GDM1 (cell line): ENCODE data around the gene PGGHG.
"Not testable (repeated sequence)": the region's sequence is repeated elsewhere in the genome, so short reads cannot be mapped to it uniquely, and the experiment has no call there.

Source experiments
- DNase-seq: peaks from one replicate; lab custom pipeline; 2025; lab: John Stamatoyannopoulos, UW

PGGHG gene

DNA sequence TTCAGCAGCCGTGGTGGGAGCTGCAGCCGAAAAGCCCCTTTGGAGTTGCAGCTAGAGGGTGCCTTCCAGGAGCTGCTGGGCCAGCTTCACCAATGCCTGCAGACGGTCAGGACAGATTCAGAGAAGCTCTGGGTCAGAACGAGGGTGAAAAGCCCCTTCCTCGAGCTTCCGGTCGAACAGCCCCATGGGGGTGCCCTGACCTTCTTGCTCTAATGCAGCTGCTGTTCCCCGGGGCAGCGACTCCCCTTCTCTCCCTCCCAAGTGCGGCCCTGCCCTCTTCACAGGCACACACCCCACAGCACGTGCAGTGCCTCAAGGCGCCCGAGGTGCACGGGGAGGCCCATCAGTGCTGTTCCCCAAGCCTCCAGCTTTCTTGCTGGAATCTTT lies 41.4 kb downstream of the PGGHG start:
- DNase-seq: no peak

DNA sequence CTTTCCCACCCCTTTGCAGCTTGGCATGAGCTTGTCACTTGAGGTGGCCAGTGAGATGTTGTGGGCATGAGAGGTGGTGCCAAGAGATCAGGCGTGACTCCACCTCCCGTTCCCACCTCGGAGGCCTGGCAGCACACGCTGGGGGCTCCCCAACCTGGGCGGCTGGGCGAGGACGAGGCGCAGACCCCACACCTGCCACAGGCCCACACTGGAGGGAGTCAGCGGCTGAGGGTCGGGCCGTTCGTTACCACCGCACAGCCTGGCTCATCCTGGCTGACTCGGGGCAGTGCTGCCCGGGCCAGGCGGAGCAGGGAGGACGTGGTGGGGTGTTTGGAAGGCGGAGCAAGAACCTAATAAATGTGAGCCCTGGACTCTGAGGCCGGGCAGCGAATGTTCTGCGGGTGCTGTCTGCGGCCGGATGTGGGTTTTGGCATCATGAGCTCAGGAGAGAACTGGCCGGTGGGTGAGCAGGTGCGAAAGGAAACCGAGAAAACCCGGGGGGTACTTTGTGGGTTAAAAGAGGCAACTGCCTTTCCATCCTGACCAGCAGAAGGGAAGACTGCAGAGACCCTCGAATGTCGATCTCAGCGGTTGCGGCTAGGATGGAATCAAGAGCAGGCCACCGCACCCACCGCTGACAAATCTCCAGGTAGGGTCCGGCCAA lies 41.9 kb downstream of the PGGHG start:
- DNase-seq: no peak

DNA sequence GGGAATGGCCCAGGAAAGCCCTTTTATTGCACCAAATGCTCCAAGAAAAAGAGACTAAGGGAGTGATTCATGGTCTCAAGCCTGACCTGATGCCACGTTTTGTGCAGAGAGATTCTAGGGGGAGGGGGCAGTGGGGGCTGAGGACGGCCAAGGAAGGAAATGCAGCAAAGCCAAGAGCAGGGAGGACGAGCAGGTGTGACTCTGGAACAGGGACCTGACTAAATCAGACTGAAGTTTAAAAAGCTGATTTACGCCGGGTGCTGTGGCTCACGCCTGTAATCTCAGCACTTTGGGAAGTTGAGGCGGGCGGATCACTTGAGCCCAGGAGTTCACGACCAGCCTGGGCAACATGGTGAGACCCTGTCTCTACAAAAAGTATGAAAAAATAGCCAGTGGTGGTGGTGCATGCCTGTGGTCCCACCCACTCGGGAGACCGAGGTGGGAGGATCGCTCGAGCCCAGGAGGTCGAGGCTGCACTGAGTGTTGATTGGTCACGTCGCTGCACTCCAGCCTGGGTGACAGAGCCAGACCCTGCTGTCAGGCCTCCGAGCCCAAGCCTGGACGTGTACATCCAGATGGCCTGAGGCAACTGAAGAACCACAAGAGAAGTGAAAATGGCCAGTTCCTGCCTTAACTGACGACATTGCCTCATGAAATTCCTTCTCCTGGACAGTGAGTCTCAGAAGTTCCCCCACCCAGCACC lies 42.6 kb downstream of the PGGHG start:
- DNase-seq: no peak

DNA sequence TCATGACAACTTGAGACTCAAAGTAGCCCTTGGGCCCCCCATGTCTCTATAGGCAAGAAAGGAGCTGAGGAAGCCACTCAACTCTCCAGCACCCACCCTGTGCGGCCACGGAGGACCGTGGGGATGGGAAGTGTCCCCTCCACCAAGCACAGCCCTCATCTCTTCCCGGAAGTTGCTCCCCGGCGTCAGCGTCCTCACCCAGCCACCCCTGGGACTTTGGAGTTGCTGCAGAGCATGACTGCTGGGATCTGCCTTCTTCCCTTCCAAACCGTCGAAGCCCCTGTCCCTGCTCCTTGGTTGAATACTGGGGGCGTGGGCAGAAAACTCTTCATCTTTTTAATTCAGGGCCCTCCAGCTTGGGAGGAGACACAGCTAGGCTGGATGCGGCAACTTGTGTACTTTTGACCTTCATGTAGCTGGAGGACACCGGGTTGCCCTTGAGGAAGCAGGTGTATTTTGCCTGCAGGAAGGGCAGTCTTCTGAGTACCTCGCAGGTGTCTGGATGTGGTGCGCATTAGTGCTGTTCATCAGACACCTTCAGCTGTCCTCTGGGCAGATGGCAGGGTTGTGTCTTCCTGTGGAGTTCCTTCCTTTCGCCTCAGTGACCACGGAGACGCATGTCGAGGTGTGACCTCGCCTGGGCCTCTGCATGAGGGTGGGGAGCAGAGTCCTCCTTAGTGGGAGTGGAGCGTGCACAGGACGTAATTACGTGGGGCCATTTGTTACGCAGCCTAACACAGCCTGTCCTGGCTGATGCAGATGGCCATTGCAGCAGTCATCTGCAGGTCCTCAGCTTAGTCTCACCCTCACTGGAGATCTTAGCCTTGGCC lies 43.9 kb downstream of the PGGHG start:
- no peak for DNase-seq

DNA sequence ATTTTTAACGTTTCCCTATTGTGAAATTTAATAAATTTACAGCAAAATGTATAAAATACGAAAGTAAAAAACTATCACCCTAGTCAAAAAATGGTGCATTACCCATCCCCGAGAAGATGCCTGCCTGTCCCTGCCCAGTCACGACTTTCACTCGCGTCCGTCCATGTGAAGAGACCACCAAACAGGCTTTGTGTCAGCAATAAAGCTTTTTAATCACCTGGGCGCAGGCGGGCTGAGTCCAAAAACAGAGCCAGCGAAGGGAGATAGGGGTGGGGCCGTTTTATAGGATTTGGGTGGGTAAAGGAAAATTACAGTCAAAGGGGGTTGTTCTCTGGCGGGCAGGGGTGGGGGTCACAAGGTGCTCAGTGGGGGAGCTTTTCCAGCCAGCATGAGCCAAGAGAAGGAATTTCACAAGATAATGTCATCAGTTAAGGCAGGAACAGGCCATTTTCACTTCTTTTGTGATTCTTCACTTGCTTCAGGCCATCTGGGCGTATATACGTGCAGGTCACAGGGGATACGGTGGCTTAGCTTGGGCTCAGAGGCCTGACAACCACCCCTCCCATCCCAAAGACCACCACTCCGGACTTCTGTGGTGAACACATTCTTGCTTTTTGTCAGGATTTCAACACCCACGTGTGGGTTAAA lies 44.8 kb downstream of the PGGHG start:
- not testable (repeated sequence) for DNase-seq

DNA sequence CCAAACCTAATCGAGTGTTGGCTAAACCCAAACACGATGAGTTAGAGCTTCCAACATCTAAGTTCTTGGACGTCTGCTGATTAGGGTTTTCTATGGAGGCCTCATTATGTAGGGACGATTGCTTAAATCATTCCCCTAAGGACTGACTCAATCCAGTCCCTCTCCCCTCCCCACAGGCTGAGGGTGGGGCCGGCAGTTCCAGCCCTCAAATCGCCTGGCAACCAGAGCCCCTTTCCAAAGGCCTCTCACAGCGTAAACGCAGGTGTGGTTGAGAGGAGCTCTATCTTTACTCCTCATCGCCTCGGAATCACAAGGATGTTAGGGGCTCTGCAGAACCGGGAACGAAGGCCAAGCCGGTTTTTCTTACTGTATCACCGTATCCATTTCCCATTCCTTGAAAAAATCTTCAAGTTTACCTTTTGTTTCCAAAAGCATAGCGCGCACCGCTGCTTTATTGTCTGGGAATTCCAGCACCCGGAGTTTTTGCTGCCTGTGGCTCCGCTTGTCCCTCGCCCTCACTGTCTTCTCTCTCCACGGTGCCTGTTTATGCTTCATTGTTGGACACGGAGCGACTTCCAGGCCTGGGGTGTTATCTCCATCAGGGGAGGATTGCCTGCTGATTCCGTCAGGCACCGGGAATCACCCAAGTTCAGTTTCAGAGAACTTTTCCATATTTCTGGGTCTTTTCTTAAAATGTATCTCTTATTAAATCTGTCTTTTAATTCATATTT lies 45.5 kb downstream of the PGGHG start:
- DNase-seq: no peak

DNA sequence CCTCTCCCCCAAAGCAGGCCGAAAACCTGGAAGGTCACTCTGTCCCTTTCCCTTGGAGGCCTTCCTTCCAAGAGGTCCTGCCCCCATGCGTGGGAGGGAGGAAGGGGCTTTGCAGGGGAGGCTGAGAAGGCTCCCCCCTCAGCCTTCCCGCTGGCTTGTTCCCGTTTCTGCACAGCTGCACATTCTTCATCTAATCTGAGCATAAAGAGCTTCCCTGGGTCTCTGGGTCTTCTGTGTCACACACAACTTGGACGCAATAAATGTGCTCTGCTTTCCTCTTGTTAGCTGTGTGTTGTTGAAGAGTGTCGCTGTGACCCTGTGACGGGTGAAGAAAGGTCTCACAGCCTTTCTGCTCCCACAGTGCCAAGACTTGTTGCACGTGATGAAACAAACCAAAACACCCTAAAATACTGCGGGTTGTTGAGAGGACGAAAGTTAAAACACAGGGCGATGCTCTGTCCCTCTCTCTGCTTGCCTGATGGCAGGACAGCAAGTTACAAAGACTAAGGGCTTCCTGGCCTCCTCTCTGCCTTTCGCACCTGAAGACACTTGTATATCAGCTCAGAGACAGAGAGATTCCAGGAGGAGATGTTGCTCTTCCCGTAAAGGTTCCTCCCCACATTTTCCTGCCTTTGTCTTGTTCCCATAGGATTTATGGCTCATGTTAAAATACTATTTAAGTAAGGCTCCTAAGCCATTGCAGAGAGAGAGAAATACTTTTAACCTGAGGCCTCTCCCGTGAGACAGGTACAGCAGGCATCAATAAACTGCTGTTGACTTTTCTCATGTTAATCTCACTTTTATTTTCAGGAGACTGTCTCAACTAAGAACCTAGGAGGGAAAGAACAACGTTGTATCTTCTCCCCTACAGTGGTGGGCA lies 47.1 kb downstream of the PGGHG start:
- DNase-seq: peak; percentile 56

DNA sequence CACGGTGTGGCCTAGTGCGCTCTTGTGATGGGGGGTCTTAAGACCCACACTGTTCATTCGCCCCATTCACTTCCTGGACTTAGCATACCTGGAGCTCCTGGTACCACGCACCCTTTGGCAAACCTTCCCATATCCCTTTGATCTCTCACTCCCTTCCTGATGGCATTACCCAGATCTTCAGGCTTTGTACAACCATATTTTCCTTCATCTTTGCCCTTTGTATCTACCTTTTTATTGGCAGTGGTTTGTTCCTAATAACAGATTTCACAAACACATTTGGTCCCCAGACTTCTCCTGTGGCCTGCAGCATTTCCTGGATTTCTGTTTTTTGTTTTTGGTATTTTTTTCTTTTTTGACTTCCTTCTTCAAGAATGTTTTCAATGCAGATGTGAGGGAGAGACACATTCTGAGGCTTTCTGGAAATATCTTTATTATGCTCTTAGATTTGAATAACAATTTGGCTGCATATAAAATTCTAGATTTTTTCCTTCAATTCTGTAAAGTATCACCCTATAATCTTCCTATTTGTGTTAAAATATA lies 47.8 kb downstream of the PGGHG start:
- DNase-seq: no peak

DNA sequence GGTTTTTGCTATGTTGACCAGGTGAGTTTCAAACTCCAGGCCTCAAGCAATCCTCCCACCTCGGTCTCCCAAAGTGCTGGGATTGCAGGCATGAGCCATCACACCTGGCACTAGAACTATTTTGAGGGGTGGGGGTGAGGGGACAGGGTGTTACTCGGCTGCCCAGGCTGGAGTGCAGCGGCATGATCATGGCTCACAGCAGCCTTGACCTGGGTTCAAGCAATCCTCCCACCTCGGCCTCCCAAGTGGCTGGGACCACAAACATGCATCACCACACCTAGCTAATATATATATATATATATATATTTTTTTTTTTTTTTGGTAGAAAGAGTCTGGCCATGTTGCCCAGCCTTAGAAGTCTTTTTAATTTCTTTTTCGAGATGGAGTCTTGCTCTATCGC lies 48.8 kb downstream of the PGGHG start:
- no peak for DNase-seq

DNA sequence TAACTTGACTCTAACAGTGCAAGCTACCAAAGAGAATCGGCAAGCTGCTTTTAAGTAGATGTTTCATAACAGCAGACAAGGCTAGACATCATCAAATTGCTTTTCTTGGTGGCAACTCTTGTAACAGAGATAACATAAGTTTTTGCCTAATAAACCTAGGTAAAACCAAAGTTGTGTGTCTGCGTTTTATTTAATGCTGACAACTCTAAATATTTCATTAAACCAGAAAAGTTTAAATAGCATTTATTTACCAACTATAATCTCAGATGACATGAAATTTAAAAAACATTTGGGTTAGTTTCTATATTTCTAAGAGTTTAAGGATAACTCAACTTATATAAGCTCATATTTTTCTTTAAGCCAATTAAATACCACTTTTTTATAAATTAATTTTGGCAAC lies 51.0 kb downstream of the PGGHG start:
- no peak for DNase-seq

DNA sequence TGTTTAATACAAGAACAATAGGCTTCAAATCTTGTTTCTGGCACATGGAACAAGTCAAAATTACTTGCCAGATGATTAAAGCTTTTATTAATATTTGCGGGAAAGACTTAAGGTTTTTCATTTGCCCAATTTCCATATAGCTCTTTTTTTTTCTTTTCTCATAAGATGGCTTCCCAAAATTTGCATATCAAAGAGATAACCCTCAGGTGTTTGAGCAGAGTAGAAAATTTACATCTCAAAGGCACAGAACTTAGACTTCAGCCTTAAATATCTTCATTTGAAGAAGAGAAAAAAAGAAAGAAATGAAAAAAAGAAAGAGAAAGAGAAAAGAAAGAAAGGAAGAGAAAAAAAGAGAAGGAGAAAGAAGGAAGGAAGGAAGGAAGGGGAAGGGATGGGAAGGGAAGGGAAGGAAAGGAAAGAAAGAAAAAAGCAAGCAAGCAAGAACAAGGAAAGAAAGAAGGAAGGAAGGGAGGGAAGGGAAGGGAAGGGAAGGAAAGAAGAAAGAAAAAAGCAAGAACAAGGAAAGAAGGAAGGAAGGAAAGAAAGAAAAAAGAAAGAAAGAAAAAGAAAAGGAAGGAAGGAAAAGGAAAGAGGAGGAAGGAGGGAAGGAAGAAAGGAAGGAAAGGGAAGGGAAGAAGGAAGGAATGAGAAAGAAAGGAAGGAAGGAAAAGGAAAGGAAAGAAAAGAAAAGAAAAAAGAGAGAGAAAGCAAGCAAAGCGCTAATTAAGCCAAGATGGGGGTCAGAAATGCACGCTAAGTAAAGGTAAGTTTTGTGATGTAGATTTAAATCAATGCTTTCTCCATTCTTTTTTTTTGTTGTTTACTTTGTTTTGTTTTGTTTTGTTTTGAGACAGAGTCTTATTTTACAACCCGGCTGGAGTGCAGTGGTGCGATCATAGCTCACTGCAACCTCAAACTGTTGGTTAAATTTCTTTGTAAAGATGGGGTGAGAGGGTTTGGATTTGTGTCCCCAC lies 51.9 kb downstream of the PGGHG start:
- no peak for DNase-seq

DNA sequence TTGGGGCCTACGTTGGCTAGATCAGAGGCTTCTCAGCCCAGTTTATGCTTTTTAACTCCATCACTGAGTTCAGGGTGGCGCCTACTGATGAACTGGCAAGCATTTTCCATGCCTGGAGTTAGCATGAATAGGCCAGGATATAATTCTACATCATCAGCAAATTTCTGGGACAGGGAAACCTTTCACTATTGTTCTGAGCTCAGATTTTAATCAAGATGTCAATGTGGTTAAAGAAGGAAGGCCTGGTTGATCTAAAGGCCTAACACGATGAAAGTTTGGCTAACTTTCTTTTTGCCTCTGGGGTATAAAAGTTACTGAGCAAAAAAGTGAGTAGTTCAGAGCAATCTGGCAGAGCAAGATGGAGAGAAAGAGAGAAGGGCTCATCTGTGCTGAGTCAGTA lies 53.4 kb downstream of the PGGHG start:
- no peak for DNase-seq

DNA sequence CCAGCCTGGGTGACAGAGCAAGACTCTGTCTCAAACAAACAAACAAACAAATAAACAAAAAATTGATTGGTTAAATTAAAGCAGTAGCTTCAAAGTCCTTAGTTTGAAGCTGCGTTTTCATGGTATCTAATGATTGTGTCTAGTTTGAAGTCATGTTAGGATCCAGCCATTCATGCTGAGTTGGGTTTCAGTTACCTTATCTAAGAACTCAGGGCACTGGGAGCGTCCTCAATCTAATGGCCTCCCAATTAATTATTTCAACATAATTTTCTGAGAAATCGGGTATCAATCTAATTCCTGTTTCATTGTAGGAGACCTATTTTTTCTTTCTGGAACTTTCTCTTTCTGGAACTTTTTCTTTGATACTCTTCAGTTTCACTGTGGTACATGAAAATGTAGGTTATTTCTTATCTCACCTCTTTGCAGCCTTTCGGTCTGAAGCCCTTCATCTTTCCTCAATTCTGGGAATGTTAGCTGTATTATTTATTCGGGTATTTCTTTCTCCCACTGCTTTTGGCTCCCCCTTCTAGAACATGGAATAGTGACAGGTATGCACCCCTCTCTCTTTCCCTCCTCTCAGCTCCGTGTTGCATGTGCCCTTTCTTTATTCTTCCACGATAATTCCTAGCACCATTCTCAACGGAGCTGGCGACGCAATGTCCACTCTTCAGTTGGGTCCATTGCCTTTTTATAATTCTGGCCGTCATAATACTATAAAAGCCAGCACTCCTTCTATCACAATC lies 56.1 kb downstream of the PGGHG start:
- DNase-seq: no peak
